Measurements from ENCODE around the gene FAM72A.
A peak's percentile ranks its signal among the peaks of the same experiment; 100 is the strongest.
"Not testable (repeated sequence)": the region's sequence is repeated elsewhere in the genome, so short reads cannot be mapped to it uniquely, and the experiment has no call there.

Gene FAM72A

GRCh38 chr1:206224190-206224776 is 21.6 kb upstream of the FAM72A start:
- not testable (repeated sequence) for H3K27me3 ChIP-seq (replicated peaks; ENCODE audit: control insufficient read depth, insufficient read depth, low read length); DNase-seq (ENCODE audit: extremely low read depth, insufficient read length); H3K36me3 ChIP-seq (ENCODE audit: control insufficient read depth, insufficient read depth, low read length); H3K4me3 ChIP-seq (replicated peaks; ENCODE audit: low read depth, low read length)

- not testable (repeated sequence) for H3K4me3 ChIP-seq (replicated peaks; ENCODE audit: low read depth, low read length); H3K27me3 ChIP-seq (replicated peaks; ENCODE audit: control insufficient read depth, insufficient read depth, low read length); DNase-seq (ENCODE audit: extremely low read depth, insufficient read length); H3K36me3 ChIP-seq (ENCODE audit: control insufficient read depth, insufficient read depth, low read length)
Measured at GRCh38 chr1:206221585-206221984, 18.9 kb upstream of the FAM72A start.

- not testable (repeated sequence) for H3K4me3 ChIP-seq (replicated peaks; ENCODE audit: low read depth, low read length); DNase-seq (ENCODE audit: extremely low read depth, insufficient read length); H3K27me3 ChIP-seq (replicated peaks; ENCODE audit: control insufficient read depth, insufficient read depth, low read length); H3K36me3 ChIP-seq (ENCODE audit: control insufficient read depth, insufficient read depth, low read length)
Measured at GRCh38 chr1:206220332-206221000, 17.8 kb upstream of the FAM72A start.

GRCh38 chr1:206219514-206220331 is 17.1 kb upstream of the FAM72A start:
- not testable (repeated sequence) for H3K27me3 ChIP-seq (replicated peaks; ENCODE audit: control insufficient read depth, insufficient read depth, low read length); H3K4me3 ChIP-seq (replicated peaks; ENCODE audit: low read depth, low read length); H3K36me3 ChIP-seq (ENCODE audit: control insufficient read depth, insufficient read depth, low read length); DNase-seq (ENCODE audit: extremely low read depth, insufficient read length)

GRCh38 chr1:206218765-206219164 is 16.1 kb upstream of the FAM72A start:
- H3K4me3 ChIP-seq (replicated peaks; ENCODE audit: low read depth, low read length); H3K36me3 ChIP-seq (ENCODE audit: control insufficient read depth, insufficient read depth, low read length); DNase-seq (ENCODE audit: extremely low read depth, insufficient read length); H3K27me3 ChIP-seq (replicated peaks; ENCODE audit: control insufficient read depth, insufficient read depth, low read length): not testable (repeated sequence)

- not testable (repeated sequence) for H3K27me3 ChIP-seq (replicated peaks; ENCODE audit: control insufficient read depth, insufficient read depth, low read length); DNase-seq (ENCODE audit: extremely low read depth, insufficient read length); H3K4me3 ChIP-seq (replicated peaks; ENCODE audit: low read depth, low read length); H3K36me3 ChIP-seq (ENCODE audit: control insufficient read depth, insufficient read depth, low read length)
Measured at GRCh38 chr1:206218285-206218684, 15.6 kb upstream of the FAM72A start.

- H3K36me3 ChIP-seq (ENCODE audit: control insufficient read depth, insufficient read depth, low read length), result not testable (repeated sequence)
Measured at GRCh38 chr1:206215600-206216392, 13.2 kb upstream of the FAM72A start.

GRCh38 chr1:206210802-206211201 is 8.2 kb upstream of the FAM72A start:
- not testable (repeated sequence) for DNase-seq (ENCODE audit: extremely low read depth, insufficient read length); H3K4me3 ChIP-seq (replicated peaks; ENCODE audit: low read depth, low read length); H3K36me3 ChIP-seq (ENCODE audit: control insufficient read depth, insufficient read depth, low read length); H3K27me3 ChIP-seq (replicated peaks; ENCODE audit: control insufficient read depth, insufficient read depth, low read length)

More at GRCh38 chr1:206215600-206216392, 13.2 kb upstream of the FAM72A start:
- DNase-seq (ENCODE audit: extremely low read depth, insufficient read length); H3K27me3 ChIP-seq (replicated peaks; ENCODE audit: control insufficient read depth, insufficient read depth, low read length); H3K4me3 ChIP-seq (replicated peaks; ENCODE audit: low read depth, low read length): not testable (repeated sequence)

- not testable (repeated sequence) for H3K27me3 ChIP-seq (replicated peaks; ENCODE audit: control insufficient read depth, insufficient read depth, low read length); H3K4me3 ChIP-seq (replicated peaks; ENCODE audit: low read depth, low read length); H3K36me3 ChIP-seq (ENCODE audit: control insufficient read depth, insufficient read depth, low read length); DNase-seq (ENCODE audit: extremely low read depth, insufficient read length)
Measured at GRCh38 chr1:206205569-206205968, 2.9 kb upstream of the FAM72A start.

GRCh38 chr1:206204871-206205270 is 2.2 kb upstream of the FAM72A start:
- H3K27me3 ChIP-seq (replicated peaks; ENCODE audit: control insufficient read depth, insufficient read depth, low read length), result not testable (repeated sequence)
- peak; percentile 0 for DNase-seq (ENCODE audit: extremely low read depth, insufficient read length)

GRCh38 chr1:206204159-206204511 is 1.5 kb upstream of the FAM72A start:
- peak overlapping the region; percentile 54 for H3K4me3 ChIP-seq (replicated peaks; ENCODE audit: low read depth, low read length)
- DNase-seq (ENCODE audit: extremely low read depth, insufficient read length); H3K27me3 ChIP-seq (replicated peaks; ENCODE audit: control insufficient read depth, insufficient read depth, low read length); H3K36me3 ChIP-seq (ENCODE audit: control insufficient read depth, insufficient read depth, low read length): not testable (repeated sequence)

More at GRCh38 chr1:206204871-206205270, 2.2 kb upstream of the FAM72A start:
- H3K4me3 ChIP-seq (replicated peaks; ENCODE audit: low read depth, low read length), result peak overlapping the region; percentile 43
- H3K36me3 ChIP-seq (ENCODE audit: control insufficient read depth, insufficient read depth, low read length), result not testable (repeated sequence)

GRCh38 chr1:206203364-206204158 is 922 bp upstream of the FAM72A start, which contains the start of gene SRGAP2:
Gene SRGAP2, plus strand, starts transcription at chr1:206203541. Its CDS starts 2,430 bp downstream, at chr1:206205971.
- peak within 1 kb of the TSS; percentile 59 for H3K4me3 ChIP-seq (replicated peaks; ENCODE audit: low read depth, low read length)
- H3K36me3 ChIP-seq (ENCODE audit: control insufficient read depth, insufficient read depth, low read length); DNase-seq (ENCODE audit: extremely low read depth, insufficient read length); H3K27me3 ChIP-seq (replicated peaks; ENCODE audit: control insufficient read depth, insufficient read depth, low read length): not testable (repeated sequence)
